GM12878 (cell line): Measurements from ENCODE around the gene MRPS27. TPM values are rescaled to one million over a fixed set of nuclear protein-coding genes. Genes with fewer than 3 reads are reported as not detected.

Source experiments
- polyA plus RNA-seq, 11 experiments: library from polyadenylated mRNA; depleted of rRNA in 4 of 11; unstranded in 6 of 11; stranded (reverse) in 5 of 11; fragments of >200 nt; fragmentation: Nextera tagmentation in 4 of 11; fragmentation: Illumina TruSeq in 1 of 11; extraction: Ambion mirVana in 4 of 11; extraction: Trizol in 1 of 11; gene quantifications; 1 replicate in 1 of 11; 2 replicates in 10 of 11; pipeline versions ENCODE4 v1.2.1 to v1.2.3, GENCODE V29; 2011 to 2016; ENCODE audit warnings: inconsistent platforms in 2 of 11, missing spikeins in 2 of 11, low read depth in 1 of 11
- total RNA-seq, 4 experiments: library from RNA; depleted of rRNA in 3 of 4; stranded (reverse); fragments of >200 nt in 3 of 4; fragmentation: Illumina TruSeq in 1 of 4; extraction: Trizol in 1 of 4; gene quantifications; 2 replicates each; pipeline versions ENCODE4 v1.2.1 to v1.2.3, GENCODE V29; 2013 to 2021
- TF ChIP-seq, protein P1 (sequence below): fragments of 450-650 bp; IDR thresholded peaks from 2 replicates; pipeline ENCODE4 v1.6.1; 2016; ENCODE audit warnings: mild to moderate bottlenecking
- TF ChIP-seq, protein P2 (sequence below): IDR thresholded peaks from 2 replicates; pipeline ENCODE4 v1.6.1; 2012; ENCODE audit warnings: mild to moderate bottlenecking, low read depth, low read length
- TF ChIP-seq, protein P3 (sequence below): IDR thresholded peaks from 2 replicates; pipeline ENCODE4 v1.6.1; 2012; ENCODE audit warnings: low read depth, low read length, improper control_type of control experiment
- TF ChIP-seq, protein P4 (sequence below): fragments of 450-650 bp; IDR thresholded peaks from 2 replicates; pipeline ENCODE4 v1.6.1; 2017; ENCODE audit warnings: mild to moderate bottlenecking, moderate library complexity

The MRPS27 gene
- total and polyA plus RNA-seq, 10 of the 15 experiments (the other 5 are each of a cell fraction or from before 2014, with no cell fraction given), result 61.0 to 128 (median 93.0) TPM

DNA sequence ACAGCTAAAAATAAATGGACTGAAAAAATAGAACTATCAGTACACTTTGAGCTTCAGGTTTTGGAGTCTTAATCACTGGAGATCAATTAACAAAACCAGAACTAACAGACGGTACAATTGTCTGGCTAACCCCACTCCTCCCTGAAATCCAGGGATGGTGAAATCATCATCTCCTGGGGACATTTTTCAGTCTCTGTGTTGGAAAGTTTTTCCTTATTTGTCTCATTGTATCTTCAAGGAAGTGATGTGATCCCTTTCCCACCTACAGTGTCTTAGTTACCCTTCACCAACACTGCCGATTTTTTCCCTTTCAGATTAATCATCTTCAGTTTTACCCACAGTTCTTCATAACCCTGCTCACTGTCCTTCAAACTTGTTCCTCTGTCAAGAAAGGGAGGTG, 130.9 kb downstream of the MRPS27 start (continued):
- TF ChIP-seq, protein P1, sequence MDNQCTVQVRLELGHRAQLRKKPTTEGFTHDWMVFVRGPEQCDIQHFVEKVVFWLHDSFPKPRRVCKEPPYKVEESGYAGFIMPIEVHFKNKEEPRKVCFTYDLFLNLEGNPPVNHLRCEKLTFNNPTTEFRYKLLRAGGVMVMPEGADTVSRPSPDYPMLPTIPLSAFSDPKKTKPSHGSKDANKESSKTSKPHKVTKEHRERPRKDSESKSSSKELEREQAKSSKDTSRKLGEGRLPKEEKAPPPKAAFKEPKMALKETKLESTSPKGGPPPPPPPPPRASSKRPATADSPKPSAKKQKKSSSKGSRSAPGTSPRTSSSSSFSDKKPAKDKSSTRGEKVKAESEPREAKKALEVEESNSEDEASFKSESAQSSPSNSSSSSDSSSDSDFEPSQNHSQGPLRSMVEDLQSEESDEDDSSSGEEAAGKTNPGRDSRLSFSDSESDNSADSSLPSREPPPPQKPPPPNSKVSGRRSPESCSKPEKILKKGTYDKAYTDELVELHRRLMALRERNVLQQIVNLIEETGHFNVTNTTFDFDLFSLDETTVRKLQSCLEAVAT, result no peak
- TF ChIP-seq, protein P2, sequence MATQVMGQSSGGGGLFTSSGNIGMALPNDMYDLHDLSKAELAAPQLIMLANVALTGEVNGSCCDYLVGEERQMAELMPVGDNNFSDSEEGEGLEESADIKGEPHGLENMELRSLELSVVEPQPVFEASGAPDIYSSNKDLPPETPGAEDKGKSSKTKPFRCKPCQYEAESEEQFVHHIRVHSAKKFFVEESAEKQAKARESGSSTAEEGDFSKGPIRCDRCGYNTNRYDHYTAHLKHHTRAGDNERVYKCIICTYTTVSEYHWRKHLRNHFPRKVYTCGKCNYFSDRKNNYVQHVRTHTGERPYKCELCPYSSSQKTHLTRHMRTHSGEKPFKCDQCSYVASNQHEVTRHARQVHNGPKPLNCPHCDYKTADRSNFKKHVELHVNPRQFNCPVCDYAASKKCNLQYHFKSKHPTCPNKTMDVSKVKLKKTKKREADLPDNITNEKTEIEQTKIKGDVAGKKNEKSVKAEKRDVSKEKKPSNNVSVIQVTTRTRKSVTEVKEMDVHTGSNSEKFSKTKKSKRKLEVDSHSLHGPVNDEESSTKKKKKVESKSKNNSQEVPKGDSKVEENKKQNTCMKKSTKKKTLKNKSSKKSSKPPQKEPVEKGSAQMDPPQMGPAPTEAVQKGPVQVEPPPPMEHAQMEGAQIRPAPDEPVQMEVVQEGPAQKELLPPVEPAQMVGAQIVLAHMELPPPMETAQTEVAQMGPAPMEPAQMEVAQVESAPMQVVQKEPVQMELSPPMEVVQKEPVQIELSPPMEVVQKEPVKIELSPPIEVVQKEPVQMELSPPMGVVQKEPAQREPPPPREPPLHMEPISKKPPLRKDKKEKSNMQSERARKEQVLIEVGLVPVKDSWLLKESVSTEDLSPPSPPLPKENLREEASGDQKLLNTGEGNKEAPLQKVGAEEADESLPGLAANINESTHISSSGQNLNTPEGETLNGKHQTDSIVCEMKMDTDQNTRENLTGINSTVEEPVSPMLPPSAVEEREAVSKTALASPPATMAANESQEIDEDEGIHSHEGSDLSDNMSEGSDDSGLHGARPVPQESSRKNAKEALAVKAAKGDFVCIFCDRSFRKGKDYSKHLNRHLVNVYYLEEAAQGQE, result no peak
- TF ChIP-seq, protein P3, sequence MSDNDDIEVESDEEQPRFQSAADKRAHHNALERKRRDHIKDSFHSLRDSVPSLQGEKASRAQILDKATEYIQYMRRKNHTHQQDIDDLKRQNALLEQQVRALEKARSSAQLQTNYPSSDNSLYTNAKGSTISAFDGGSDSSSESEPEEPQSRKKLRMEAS, result no peak
- TF ChIP-seq, protein P4, sequence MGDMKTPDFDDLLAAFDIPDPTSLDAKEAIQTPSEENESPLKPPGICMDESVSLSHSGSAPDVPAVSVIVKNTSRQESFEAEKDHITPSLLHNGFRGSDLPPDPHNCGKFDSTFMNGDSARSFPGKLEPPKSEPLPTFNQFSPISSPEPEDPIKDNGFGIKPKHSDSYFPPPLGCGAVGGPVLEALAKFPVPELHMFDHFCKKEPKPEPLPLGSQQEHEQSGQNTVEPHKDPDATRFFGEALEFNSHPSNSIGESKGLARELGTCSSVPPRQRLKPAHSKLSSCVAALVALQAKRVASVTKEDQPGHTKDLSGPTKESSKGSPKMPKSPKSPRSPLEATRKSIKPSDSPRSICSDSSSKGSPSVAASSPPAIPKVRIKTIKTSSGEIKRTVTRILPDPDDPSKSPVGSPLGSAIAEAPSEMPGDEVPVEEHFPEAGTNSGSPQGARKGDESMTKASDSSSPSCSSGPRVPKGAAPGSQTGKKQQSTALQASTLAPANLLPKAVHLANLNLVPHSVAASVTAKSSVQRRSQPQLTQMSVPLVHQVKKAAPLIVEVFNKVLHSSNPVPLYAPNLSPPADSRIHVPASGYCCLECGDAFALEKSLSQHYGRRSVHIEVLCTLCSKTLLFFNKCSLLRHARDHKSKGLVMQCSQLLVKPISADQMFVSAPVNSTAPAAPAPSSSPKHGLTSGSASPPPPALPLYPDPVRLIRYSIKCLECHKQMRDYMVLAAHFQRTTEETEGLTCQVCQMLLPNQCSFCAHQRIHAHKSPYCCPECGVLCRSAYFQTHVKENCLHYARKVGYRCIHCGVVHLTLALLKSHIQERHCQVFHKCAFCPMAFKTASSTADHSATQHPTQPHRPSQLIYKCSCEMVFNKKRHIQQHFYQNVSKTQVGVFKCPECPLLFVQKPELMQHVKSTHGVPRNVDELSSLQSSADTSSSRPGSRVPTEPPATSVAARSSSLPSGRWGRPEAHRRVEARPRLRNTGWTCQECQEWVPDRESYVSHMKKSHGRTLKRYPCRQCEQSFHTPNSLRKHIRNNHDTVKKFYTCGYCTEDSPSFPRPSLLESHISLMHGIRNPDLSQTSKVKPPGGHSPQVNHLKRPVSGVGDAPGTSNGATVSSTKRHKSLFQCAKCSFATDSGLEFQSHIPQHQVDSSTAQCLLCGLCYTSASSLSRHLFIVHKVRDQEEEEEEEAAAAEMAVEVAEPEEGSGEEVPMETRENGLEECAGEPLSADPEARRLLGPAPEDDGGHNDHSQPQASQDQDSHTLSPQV, result no peak
